Activated CD4-positive, CD25-positive, alpha-beta regulatory T cell (primary cell): ENCODE results near the gene CISD3.

ENCODE experiments used
- DNase-seq, 4 experiments: peaks; one replicate each; lab custom pipeline; 2025; lab: John Stamatoyannopoulos, UW

Gene CISD3

GRCh38 chr17:38777641-38778250 lies 47.6 kb downstream of the CISD3 start:
- DNase-seq: no peak

DNA sequence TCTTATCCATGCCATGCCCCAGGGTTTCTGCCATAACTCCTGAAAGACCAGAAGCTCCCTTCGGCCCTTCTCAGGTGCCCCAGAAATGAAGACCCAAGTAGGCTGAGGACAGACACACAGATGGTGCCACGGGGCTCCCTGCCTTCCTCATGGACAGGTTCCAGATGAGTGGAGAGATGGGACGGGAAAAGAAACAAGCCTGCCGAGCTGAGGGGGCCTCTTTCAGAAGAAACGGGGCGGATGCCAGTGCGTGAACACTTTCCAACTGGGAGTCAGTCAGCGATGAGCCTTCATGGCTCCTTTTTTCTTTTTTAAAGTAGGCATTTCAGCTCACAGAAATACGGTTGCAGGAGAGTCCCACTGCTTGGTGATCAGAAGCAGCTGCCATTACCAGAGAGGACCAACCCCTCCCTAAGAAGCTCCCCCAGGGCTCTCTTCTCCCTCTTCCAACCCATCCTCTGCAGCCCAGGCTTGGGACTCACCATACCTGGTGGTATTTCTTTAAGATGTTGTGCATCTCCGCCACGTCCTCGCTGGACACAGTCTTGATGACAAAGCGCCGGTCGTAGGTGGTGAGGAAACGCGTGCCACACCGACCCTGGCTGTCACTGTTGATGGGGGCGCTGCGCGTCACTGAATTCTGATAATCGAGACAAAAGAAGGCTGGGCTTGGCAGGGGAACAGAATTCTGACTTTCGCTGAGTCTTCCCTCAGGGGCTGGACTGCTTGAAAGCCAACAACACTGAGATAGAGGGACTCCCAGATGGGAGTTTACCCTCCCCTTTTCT lies 50.0 kb downstream of the CISD3 start:
- no peak for DNase-seq

DNA sequence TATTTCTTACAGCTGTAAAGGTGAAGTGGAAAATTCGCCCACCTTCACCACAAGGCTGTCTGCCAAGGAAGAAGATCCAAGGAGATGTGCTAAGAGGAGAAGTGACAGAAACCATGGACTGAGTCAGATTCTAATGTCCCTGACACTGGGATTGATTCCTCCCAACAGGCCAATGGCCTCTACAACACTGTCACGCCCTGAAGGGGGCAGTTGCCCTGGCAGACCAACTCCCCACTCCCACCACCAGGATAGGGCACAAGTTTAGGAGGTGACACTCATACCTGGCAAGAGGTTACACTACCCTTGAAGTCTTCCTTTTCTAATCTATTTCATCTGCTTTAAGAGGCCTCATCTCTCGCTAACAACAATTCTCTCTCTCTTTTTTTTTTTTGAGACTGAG lies 53.1 kb downstream of the CISD3 start:
- DNase-seq: no peak
